Thymus (tissue), 11 donors: Measurements from ENCODE around the gene GPD1. TPM values are rescaled to one million over a fixed set of nuclear protein-coding genes. Genes with fewer than 3 reads are reported as not detected.

ENCODE experiments used
- DNase-seq, 9 donors: peaks; one replicate each; pipeline ENCODE4 v3.0.0-alpha.2; 2013; ENCODE audit warnings: low spot score in 9 of 9, low read depth in 6 of 9, missing footprints in 1 of 9
- H3K27ac ChIP-seq, 2 donors: one replicate each; pipeline ENCODE4 v1.5.1; 2013; ENCODE audit warnings: control low read depth in 1 of 2, low read depth in 1 of 2, low read length in 1 of 2, mild to moderate bottlenecking in 1 of 2, moderate library complexity in 1 of 2
- H3K27me3 ChIP-seq, 2 donors: one replicate each; pipeline ENCODE4 v1.5.1; 2013; ENCODE audit warnings: low read length in 1 of 2; ENCODE audit not compliant: control insufficient read depth in 2 of 2, insufficient read depth in 1 of 2
- H3K36me3 ChIP-seq, 2 donors: one replicate each; pipeline ENCODE4 v1.5.1; 2013; ENCODE audit warnings: low read length in 1 of 2, mild to moderate bottlenecking in 1 of 2, moderate library complexity in 1 of 2; ENCODE audit not compliant: control insufficient read depth in 2 of 2, insufficient read depth in 2 of 2
- H3K4me1 ChIP-seq, 2 donors: one replicate each; pipeline ENCODE4 v1.5.1; 2013; ENCODE audit warnings: low read length in 2 of 2; ENCODE audit not compliant: control insufficient read depth in 2 of 2, insufficient read depth in 2 of 2
- H3K4me3 ChIP-seq, 2 donors: one replicate each; pipeline ENCODE4 v1.5.1; 2013; ENCODE audit warnings: low read length in 2 of 2, control low read depth in 1 of 2, mild to moderate bottlenecking in 1 of 2
- H3K9me3 ChIP-seq, 2 donors: one replicate each; pipeline ENCODE4 v1.5.1; 2013; ENCODE audit warnings: low read length in 1 of 2, mild to moderate bottlenecking in 1 of 2; ENCODE audit not compliant: control insufficient read depth in 2 of 2, insufficient read depth in 1 of 2
- whole genome bisulfite sequencing: extraction: QIAGEN DNeasy Blood & Tissue Kit; methylation state at CpG from one replicate; pipeline ENCODE4 v1.1.7; 2013; 5-methylcytosine and 5-hydroxymethylcytosine counted together
- polyA plus RNA-seq: library from polyadenylated mRNA; stranded (reverse); fragments of 200-250 nt; gene quantifications from one replicate; pipeline ENCODE4 v1.2.3, GENCODE V29; 2013
- total RNA-seq: library from RNA; stranded (reverse); fragments of 120-200 nt; gene quantifications from one replicate; pipeline ENCODE4 v1.2.4, GENCODE V29; 2013
- donor health status: healthy.

The GPD1 gene
- total and polyA plus RNA-seq, 2 donors: 0.38 to 1.0 TPM

DNA sequence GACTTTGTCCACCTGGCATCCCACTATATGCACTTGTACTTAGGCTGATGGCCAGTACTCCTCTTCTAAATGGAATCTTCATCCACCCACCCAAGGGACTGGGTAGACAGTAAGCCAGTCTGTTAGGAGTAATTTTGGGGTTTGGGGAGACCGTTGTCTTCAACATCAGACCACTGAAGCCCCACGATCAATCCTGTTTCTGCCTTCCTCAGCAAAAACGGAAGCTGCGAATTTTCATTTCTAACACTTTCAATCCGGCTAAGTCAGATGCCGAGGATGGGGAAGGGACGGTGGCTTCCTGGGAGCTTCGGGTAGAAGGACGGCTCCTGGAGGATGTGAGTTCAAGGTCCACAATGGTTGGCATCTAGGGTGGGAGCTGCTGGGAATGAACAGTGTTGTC, 16.7 kb upstream of the GPD1 start:
- H3K9me3 ChIP-seq: no peaks in the 10 kb centered on the region
- peaks cover 0 to under 1% of the 10 kb centered on the region in 2 donors for H3K27me3 ChIP-seq
- no peak for DNase-seq
- WGBS: 98% methylated on average over 9 of the region's 9 CpGs
- no peak overlapping the region for H3K27ac ChIP-seq
- peaks cover 51 to 54% of the 10 kb centered on the region in 2 donors for H3K36me3 ChIP-seq
- peaks cover 8 to 15% of the 10 kb centered on the region in 2 donors for H3K4me1 ChIP-seq
- no peak overlapping the region for H3K4me3 ChIP-seq

DNA sequence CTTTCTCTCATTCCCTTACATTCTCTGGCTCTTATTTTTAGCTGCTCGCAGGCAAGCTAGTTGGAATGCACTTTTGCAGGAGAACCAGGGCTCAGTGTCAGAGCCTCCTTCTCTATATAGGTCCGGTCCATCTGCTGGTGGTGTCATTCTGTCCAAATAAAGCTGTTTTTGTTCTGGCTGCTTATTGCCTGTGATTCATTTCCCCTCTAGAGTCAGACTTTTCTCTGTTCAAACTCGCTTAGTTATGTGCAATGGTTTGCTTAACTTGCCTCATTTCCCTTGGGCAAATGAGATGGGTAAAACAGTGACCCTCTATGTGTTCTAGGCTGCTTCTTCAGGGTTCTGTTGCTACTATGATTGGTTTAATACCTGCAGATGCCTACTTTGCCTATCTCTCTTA, 15.8 kb upstream of the GPD1 start:
- Histone ChIP-seq H3K27ac (no peak overlapping the region), H3K4me3 (no peak overlapping the region), H3K36me3 (peaks cover 60 to 62% of the 10 kb centered on the region in 2 donors), H3K9me3 (no peaks in the 10 kb centered on the region), H3K27me3 (no peaks in the 10 kb centered on the region), H3K4me1 (peaks cover 8 to 15% of the 10 kb centered on the region in 2 donors)
- WGBS: 96% methylated on average over 3 of the region's 3 CpGs
- DNase-seq: no peak

DNA sequence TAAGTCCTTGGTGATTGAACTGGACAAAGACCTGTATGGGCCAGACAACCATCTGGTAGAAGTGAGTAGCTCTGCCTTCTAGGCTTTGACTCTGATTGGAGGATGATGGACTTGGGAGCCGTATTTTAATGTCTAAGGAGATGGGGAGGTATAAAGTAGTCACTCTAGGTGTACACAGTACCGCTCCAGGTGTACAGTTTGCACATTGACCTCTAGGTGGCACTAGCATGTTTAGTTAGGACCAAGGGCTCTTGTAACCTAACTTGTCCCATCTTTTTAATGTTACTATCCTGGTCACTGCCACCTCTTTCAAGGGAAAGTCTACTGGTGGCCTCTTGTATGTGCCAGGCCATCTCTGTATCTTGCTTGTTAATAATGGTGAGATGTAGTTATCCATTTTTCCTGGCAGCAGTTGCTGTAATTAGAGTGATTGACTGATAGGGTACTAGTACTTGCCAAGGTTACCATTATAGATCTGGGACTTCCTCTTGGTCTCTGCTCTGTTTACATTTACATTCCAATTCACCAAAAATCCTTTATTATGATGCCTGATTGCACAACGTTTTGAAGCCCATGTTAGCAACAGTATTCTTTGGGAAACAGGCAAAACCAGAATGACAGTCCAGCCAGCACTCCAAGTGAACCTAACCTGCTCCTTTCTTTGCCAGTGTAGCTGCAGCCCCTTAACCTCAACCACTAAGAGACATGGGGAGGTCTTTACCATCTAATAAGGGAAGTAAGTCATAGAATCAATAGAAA, 15.1 kb upstream of the GPD1 start:
- Histone ChIP-seq H3K9me3 (no peaks in the 10 kb centered on the region), H3K27me3 (no peaks in the 10 kb centered on the region), H3K4me3 (no peak overlapping the region), H3K4me1 (peaks cover 8 to 15% of the 10 kb centered on the region in 2 donors), H3K27ac (no peak overlapping the region), H3K36me3 (peaks cover 67 to 69% of the 10 kb centered on the region in 2 donors)
- WGBS: 57% methylated on average over 3 of the region's 3 CpGs
- DNase-seq: peak in 7 of 9 donors; percentile 42 to 75 (median 63)

DNA sequence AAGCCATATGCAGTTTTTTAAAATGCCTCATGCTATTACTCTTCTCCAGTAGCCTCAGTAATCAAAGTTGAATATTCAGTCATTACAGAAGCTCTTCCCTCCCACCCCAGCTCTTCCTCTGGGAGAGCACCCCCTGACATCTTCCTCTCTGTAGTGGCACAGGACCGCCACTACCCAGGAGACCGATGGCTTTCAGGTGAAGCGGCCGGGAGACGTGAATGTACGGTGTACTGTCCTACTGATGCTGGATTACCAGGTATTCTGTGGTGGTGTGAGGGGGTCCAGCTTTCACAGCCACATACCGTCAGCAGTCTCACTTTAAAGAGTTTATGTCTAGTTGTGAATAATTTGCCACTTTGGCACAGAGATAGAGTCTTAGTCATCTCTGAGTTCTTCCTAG, 14.1 kb upstream of the GPD1 start:
- Histone ChIP-seq H3K9me3 (no peaks in the 10 kb centered on the region), H3K36me3 (peaks cover 76 to 78% of the 10 kb centered on the region in 2 donors), H3K4me3 (no peak overlapping the region), H3K27ac (no peak overlapping the region), H3K4me1 (peaks cover 4 to 10% of the 10 kb centered on the region in 2 donors), H3K27me3 (no peaks in the 10 kb centered on the region)
- no peak for DNase-seq
- WGBS: 98% methylated on average over 7 of the region's 7 CpGs

DNA sequence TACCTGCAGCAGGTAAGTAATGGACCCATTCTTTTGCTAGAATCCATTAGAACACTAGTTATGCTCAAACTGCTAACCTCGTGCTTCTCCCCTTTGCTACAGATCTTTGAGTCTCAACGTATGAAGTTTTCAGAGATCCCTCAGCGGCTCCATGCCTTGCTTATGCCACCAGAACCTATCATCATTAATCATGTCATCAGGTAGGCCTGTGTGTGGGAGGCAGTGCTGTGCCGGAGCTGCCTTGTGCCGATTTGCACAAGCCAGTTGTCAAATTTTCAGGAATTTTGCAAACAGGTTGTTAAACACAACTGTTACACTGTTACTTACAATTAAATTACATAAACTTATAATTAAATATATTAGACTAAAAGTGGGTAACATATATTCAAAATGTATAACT, 13.4 kb upstream of the GPD1 start:
- over 99% methylated on average over 5 of the region's 5 CpGs for WGBS
- Histone ChIP-seq H3K27me3 (no peaks in the 10 kb centered on the region), H3K4me1 (peaks cover 4 to 8% of the 10 kb centered on the region in 2 donors), H3K9me3 (no peaks in the 10 kb centered on the region), H3K27ac (no peak overlapping the region), H3K4me3 (no peak overlapping the region), H3K36me3 (peaks cover 83% of the 10 kb centered on the region in 2 donors)
- no peak for DNase-seq

DNA sequence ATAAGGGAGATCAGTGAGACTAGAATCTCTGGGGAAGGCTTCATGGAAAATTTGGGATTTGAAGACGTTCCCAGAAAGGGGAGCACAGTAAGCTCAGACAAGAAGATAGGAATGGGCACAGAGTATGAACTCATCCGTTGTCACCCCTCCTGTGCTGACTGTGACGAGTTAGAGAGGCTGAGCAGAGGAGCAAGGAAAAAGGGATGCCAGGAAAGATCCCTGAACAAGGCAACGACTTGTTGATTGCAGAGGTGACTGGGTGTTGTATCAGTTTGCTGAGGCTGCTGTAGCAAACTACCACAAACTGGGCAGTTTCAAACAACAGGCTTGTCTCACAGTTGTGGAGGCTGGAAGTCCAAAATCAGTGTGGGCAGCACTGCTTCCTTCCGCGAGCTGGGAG, 5.9 kb upstream of the GPD1 start:
- no peak for DNase-seq
- H3K4me3 ChIP-seq: no peak overlapping the region
- 96% methylated on average over 6 of the region's 6 CpGs for WGBS
- H3K27me3 ChIP-seq: no peaks in the 10 kb centered on the region
- H3K36me3 ChIP-seq: peaks cover 79 to 83% of the 10 kb centered on the region in 2 donors
- no peaks in the 10 kb centered on the region for H3K9me3 ChIP-seq
- no peaks in the 10 kb centered on the region for H3K4me1 ChIP-seq
- no peak overlapping the region for H3K27ac ChIP-seq

DNA sequence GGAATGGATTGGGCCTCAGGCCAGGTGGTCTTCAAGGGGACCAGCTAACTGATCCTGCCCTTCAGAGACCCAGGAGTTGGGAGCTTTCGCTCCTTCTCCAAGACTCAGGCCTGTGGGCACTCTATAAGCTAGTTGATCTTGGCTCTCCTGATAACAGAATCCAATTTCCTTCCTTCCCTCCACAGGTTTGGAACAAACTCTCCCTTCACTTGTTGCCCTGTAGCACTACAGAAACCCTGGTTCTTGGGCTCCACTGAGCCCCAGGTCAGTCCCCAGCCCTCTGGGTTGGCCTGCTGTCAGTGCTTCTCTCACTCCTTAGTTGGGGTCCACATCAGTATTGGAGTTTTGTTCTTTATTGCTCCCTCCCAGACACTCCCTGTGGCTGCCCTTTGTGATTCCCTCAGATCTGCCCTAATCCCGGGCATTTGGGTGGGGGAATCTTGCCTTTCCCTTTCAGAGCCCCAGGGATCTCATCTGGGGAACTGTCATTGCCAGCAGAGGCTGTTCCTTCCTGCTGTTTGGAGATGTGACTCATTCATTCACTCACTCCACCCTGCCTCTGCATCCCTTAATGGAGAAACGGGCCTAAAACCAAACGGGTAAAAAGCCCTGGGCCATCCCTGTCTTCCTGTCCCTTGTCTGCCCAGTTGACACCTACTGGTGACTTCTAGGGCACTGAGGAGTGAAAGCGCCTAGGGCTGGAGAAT, 4.4 kb upstream of the GPD1 start:
- H3K4me3 ChIP-seq: no peak overlapping the region
- no peaks in the 10 kb centered on the region for H3K9me3 ChIP-seq
- no peak for DNase-seq
- peaks cover 0 to 9% of the 10 kb centered on the region in 2 donors for H3K4me1 ChIP-seq
- WGBS: 95% methylated on average over 5 of the region's 5 CpGs
- H3K27ac ChIP-seq: no peak overlapping the region
- H3K36me3 ChIP-seq: peaks cover 65 to 69% of the 10 kb centered on the region in 2 donors
- H3K27me3 ChIP-seq: no peaks in the 10 kb centered on the region

DNA sequence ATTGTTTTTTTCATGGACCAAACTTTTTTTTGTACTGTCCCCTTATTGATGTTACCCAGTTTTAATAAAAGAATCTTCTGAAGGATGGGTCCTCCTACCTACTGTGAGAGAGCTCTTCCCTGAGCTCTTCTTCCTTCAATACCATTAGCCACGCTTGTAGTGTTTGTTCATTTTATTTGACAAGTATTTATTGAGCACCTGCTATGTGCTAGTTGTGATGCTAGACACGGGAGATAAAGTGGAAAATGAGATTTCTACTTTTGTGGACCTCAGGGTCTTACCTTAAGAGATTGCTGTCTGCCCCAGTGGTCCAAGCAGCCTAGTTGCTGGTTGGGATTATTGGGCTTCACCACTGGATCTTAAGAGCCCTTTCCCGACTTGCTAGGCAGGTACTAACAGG, 3.2 kb upstream of the GPD1 start:
- Histone ChIP-seq H3K27ac (no peak overlapping the region), H3K9me3 (no peaks in the 10 kb centered on the region), H3K36me3 (peaks cover 56 to 58% of the 10 kb centered on the region in 2 donors), H3K27me3 (no peaks in the 10 kb centered on the region), H3K4me3 (no peak overlapping the region), H3K4me1 (peaks cover 0 to 9% of the 10 kb centered on the region in 2 donors)
- WGBS: 94% methylated on average over 3 of the region's 3 CpGs
- DNase-seq: no peak

DNA sequence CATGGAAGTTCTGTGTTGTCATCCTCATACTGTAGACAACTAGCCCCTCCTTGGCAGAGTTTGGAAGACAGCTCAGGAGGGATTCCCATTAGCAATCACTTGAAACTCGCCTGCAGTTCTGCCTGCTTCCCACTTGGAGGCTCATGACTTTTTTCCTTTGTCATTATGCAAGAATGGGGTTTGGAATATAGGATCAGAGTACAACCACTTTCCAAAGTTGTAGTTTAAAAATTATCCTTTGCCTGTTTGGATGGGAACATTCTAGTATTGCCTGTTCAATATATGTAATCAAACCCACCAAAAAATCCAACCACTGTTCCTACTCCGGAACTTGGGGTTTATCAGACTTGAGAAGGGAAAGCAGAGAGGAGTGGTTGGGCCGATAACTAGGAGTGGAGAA, 2.1 kb upstream of the GPD1 start:
- H3K9me3 ChIP-seq: no peaks in the 10 kb centered on the region
- DNase-seq: no peak
- 98% methylated on average over 3 of the region's 3 CpGs for WGBS
- no peak overlapping the region for H3K27ac ChIP-seq
- H3K36me3 ChIP-seq: peaks cover 45 to 47% of the 10 kb centered on the region in 2 donors
- no peak overlapping the region for H3K4me3 ChIP-seq
- no peaks in the 10 kb centered on the region for H3K27me3 ChIP-seq
- peaks cover 0 to 9% of the 10 kb centered on the region in 2 donors for H3K4me1 ChIP-seq
